HG03571 (cell line): Measurements from ENCODE around the gene UNC5C.

Experiments used
- ATAC-seq: cut with Tn5 transposase; IDR thresholded peaks from one replicate; pipeline ENCODE4 v1.9.1; 2021; ENCODE audit not compliant: unreplicated experiment

UNC5C gene

GRCh38 chr4:95232358-95233156, 316.2 kb downstream of the UNC5C start:
- no peak for ATAC-seq

- no peak for ATAC-seq
Measured at GRCh38 chr4:95231681-95232080, 317.1 kb downstream of the UNC5C start.

- ATAC-seq: no peak
Measured at GRCh38 chr4:95225849-95226248, 322.9 kb downstream of the UNC5C start.

- no peak for ATAC-seq
Measured at GRCh38 chr4:95224402-95224801, 324.4 kb downstream of the UNC5C start.

GRCh38 chr4:95220205-95221175, 328.3 kb downstream of the UNC5C start:
- ATAC-seq: no peak

GRCh38 chr4:95219109-95219508, 329.7 kb downstream of the UNC5C start:
- ATAC-seq: no peak

- ATAC-seq: no peak
Measured at GRCh38 chr4:95217197-95217596, 331.6 kb downstream of the UNC5C start.

- no peak for ATAC-seq
Measured at GRCh38 chr4:95216636-95217035, 332.1 kb downstream of the UNC5C start.

GRCh38 chr4:95215991-95216605, 332.7 kb downstream of the UNC5C start:
- no peak for ATAC-seq

- no peak for ATAC-seq
Measured at GRCh38 chr4:95215043-95215442, 333.7 kb downstream of the UNC5C start.

- ATAC-seq: no peak
Measured at GRCh38 chr4:95214408-95214807, 334.4 kb downstream of the UNC5C start.

GRCh38 chr4:95213366-95213765, 335.4 kb downstream of the UNC5C start:
- no peak for ATAC-seq

- ATAC-seq: no peak
Measured at GRCh38 chr4:95212692-95213091, 336.1 kb downstream of the UNC5C start.

- no peak for ATAC-seq
Measured at GRCh38 chr4:95209927-95210326, 338.8 kb downstream of the UNC5C start.

- ATAC-seq: no peak
Measured at GRCh38 chr4:95204873-95205272, 343.9 kb downstream of the UNC5C start.

- no peak for ATAC-seq
Measured at GRCh38 chr4:95204267-95204844, 344.4 kb downstream of the UNC5C start.

GRCh38 chr4:95198961-95199360, 349.8 kb downstream of the UNC5C start:
- no peak for ATAC-seq

GRCh38 chr4:95197353-95197752, 351.4 kb downstream of the UNC5C start:
- ATAC-seq: no peak

- no peak for ATAC-seq
Measured at GRCh38 chr4:95193391-95194224, 355.2 kb downstream of the UNC5C start.

GRCh38 chr4:95191537-95191936, 357.2 kb downstream of the UNC5C start:
- ATAC-seq: no peak
